GM20431 (cell line): ENCODE data around the gene EPS8L3.
"Not testable (repeated sequence)": the region's sequence is repeated elsewhere in the genome, so short reads cannot be mapped to it uniquely, and the experiment has no call there.

Experiments
- in situ Hi-C: fragments of 300-500 bp; cut with MseI, MboI; formaldehyde crosslinking; loops from one replicate; pipeline ENCODE4 v1.15.0; 2020; ENCODE audit warnings: low sequenced_read_pairs; ENCODE audit not compliant: unreplicated experiment

The EPS8L3 gene

GRCh38 chr1:109763646-109764415, at the start of gene EPS8L3:
Gene EPS8L3, minus strand, starts transcription at chr1:109763923. Its CDS starts 2,174 bp downstream, at chr1:109761749.
- in situ Hi-C loops = loop anchor here (25.0 kb wide), 1 partner anchor 102 kb away; the partner anchor contains the start of genes GSTM2 and GSTM4

- in situ Hi-C loops = no loop called here
Observed at GRCh38 chr1:109812691-109813393, 49.1 kb upstream of the EPS8L3 start.

- in situ Hi-C loops = no loop called here
Observed at GRCh38 chr1:109808703-109809102, 45.0 kb upstream of the EPS8L3 start.

GRCh38 chr1:109807822-109808680, 44.3 kb upstream of the EPS8L3 start:
- in situ Hi-C loops = no loop called here

GRCh38 chr1:109807402-109807801, 43.7 kb upstream of the EPS8L3 start:
- in situ Hi-C loops = no loop called here

- in situ Hi-C loops = no loop called here
Observed at GRCh38 chr1:109806733-109807400, 43.1 kb upstream of the EPS8L3 start.

GRCh38 chr1:109805486-109806165, 41.9 kb upstream of the EPS8L3 start:
- in situ Hi-C loops = no loop called here

- in situ Hi-C loops = no loop called here
Observed at GRCh38 chr1:109804660-109805059, 40.9 kb upstream of the EPS8L3 start.

GRCh38 chr1:109803901-109804331, 40.2 kb upstream of the EPS8L3 start:
- in situ Hi-C loops = no loop called here

GRCh38 chr1:109802901-109803561, 39.3 kb upstream of the EPS8L3 start:
- in situ Hi-C loops = no loop called here

GRCh38 chr1:109802136-109802900, 38.6 kb upstream of the EPS8L3 start:
- in situ Hi-C loops = no loop called here

- in situ Hi-C loops = no loop called here
Observed at GRCh38 chr1:109801791-109802135, 38.0 kb upstream of the EPS8L3 start.

- in situ Hi-C loops = no loop called here
Observed at GRCh38 chr1:109800291-109800690, 36.6 kb upstream of the EPS8L3 start.

GRCh38 chr1:109799445-109799844, 35.7 kb upstream of the EPS8L3 start:
- in situ Hi-C loops = no loop called here

- in situ Hi-C loops = not testable (repeated sequence)
Observed at GRCh38 chr1:109797303-109797595, 33.5 kb upstream of the EPS8L3 start.

- in situ Hi-C loops = no loop called here
Observed at GRCh38 chr1:109796484-109797302, 33.0 kb upstream of the EPS8L3 start.

- in situ Hi-C loops = no loop called here
Observed at GRCh38 chr1:109794319-109795132, 30.8 kb upstream of the EPS8L3 start.
